Mesenteric fat pad (tissue), 1 donor: ENCODE data around the gene CENPT. TPM values are rescaled to one million over a fixed set of nuclear protein-coding genes. Genes with fewer than 3 reads are reported as not detected.

ENCODE experiments used
- DNase-seq: peaks from one replicate; pipeline ENCODE4 v3.0.0-alpha.2; 2020; ENCODE audit warnings: low spot score
- total RNA-seq: library from RNA; stranded (reverse); fragmentation: NEBNext Ultra II Directional; extraction: Animal tissue kit (Norgen Biotek cat#: 25700); gene quantifications from one replicate; pipeline ENCODE4 v1.2.1, GENCODE V29; 2021
- donor health status: DM: yes; HTN: yes; CAD: no.

The CENPT gene
- total RNA-seq, 1 donor from 2014 or later, result 35.5 TPM

DNA sequence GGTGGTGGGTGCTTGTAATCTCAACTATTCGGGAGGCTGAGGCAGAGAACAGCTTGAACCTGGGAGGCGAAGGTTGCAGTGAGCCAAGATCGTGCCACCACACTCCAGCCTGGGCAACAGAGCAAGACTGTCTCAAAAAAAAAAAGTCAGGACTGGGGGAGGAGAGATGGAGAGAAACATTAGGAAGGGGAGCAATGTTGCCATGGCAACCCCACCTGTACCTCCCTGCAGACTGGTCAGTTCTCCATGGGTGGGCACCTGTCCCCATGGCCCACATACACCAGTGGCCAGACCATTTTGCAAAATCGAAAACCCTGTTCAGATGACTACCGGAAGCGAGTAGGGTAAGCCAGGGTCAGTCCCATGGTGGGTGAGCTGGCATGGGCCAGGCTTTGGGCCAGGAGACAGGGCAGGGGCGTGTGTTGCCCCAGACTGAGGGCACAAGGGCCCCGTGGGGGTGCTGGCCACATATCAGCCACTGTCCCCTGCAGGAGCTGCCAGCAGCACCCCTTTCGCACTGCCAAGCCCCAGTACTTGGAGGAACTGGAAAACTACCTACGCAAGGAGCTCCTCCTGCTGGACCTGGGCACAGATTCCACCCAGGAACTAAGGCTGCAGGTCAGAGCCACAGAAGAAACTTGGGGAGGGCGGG lies 26.8 kb downstream of the CENPT start:
- no peak for DNase-seq

DNA sequence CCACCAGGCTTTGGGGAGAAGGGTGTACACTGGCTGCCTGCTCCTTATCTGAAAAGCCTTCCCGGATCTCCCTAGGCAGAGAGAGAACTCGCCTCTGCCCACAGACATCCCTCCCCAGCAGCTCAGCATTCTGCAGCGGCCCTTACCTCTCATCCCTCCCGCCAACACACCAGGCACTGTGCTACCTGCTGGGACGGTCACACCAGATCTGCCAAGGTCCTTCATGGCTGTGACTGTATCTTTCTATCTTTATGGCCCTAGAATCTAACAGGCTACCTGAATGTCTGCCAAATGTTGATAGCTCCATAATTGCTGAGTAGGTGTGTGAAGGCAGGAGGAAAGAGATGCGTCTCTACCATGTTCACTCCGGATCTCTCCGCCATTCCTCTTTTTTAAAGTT lies 32.9 kb downstream of the CENPT start:
- DNase-seq, result no peak

DNA sequence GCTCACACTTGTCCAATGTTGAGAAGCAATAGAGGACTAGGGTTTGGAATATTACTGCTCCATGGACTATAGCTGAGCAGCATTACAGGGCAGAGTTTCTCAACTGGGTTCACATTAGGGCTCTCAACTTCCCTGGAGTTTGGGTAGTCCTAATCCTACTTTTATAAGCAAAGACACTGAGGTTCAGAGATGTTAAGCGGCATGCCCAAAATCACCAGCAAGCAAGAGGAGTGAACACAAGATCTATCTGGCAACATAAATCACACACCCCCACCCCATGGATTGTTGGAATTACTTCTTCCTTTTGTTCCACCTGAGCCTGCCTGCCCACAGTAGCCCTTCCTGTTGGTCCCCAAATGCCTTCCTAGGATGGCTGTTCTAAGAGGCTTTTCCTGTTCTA lies 35.6 kb downstream of the CENPT start:
- no peak for DNase-seq

DNA sequence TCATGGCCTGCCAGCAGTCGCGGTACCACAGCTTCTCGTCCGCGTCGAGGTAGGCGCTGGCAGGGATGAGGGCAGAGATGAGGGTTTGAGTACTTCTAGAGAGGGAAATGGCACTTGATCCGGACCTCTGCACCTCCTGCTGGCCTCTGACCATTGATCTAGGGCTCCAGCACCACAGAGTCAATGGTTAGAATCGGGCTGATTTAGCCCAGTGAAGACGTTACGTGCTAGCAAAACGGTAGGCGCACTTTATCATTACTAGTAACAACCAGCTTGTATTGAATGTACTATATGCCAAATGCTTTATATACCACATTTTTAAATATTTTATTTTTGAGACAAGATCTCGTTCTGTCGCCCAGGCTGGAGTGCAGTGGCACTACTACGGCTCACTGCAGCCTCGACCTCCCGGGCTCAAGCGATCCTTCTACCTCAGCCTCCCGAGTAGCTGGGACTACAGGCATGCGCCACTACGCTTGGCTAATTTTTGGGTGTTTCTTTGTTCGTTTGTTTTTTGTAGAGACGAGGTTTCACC lies 40.3 kb downstream of the CENPT start:
- no peak for DNase-seq

DNA sequence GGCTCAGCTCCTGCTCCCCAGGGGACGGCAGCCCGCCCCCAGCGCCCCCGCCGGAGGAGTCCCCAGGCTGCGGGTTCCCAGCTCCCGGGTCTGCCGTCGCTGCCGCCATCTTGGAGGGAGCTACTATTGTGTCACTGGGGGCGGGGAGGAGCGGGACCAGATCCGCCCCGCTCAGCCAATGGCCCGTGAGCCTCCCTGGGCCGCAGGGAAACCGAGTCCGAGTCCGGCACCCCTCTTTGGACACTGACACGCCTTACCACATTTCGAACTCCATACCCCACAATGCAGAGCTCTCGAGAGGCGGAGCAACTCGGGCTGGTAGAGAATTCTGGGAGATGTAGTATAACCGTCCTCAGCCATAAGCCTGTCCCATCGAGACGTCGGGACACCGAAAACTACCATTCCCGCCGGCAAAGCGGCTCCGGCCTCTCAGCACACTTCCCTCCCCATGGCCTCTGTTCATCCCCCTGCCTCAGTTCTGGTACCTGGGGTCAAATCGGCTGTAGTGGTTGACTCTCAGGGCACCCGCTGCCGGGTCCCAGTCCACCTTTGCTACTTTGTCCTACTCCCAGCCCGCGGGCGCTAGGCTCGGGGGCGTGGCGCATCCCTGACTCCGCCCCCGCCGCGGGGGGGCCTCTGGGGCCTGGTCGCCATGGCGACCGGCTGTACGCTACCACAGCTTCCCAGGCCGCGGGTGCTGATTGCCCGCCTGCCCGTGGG lies 40.9 kb downstream of the CENPT start, which contains the start of the genes RANBP10 and TSNAXIP1:
Gene RANBP10, minus strand, starts transcription at position 133 of the 720 bp plus-strand sequence. Its CDS starts 24 bp downstream, at position 109.
Gene TSNAXIP1, plus strand, starts transcription at position 462 of the 720 bp plus-strand sequence. CDS start 261 bp downstream, outside the sequence.
- DNase-seq, result peak; percentile 98

DNA sequence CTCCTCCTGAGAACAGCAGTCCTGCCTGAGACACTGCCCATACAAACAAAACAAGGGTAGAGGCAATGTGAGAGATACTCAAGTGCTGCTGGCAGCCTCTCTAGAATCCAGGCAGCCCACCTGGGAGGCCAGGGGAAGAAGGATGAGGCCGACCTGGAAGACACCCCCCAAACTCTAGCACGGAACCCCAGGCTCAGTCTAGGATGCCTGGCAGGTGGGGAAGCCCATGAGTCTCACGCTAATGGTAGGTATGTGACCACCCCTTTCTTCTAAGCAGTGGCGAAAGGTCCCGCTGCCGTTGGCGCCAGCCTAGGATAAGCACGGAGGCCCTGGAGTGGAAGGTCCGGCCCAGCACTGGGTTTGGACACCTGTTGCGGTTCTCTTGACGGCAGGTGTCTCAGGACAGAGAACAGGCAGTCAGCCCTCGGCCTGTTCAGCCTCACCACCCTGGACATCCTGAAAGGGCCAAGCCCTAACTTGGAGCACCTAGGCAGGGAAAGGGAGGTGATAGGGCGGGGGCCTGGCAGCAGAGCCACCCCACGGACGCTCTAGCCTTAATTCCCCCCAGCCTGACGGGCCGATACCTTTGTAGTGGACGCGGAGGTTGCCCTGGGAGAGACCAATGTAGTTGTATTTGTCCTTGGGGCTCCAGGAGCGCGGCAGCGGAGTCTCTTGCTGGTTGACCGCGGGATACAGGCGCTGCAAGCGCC lies 41.6 kb downstream of the CENPT start:
- no peak for DNase-seq

DNA sequence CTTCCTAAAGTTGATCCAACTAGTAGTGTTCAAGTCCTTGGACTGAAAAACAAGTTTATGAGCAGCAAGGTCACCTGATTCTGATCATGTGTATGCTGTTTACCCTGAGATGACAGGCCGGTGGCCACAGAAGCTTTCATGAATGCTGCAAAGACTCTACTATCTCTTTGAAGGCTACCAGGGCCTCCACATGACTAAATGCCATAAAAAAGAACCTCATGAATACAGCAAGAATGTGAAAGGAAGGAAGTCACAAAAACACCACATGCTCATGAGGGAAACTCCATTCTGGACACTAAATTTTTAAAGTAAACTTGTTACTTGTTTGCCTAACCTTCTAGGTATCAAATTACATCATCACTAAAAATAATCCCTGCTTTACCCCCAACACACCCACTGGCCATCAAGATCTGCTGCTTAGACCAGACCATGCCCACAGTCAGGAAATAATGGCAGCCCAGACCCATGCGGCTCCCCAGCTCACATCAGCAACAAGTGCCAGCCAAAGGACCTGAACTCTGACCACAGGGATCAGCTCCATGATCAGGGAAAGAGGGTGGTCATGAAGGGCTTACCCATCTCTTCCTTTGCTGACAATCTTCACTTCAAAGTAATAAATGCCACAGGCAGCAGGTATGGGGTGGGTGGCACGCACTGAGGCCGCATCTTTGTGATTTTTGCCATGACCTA lies 42.5 kb downstream of the CENPT start:
- DNase-seq, result no peak

DNA sequence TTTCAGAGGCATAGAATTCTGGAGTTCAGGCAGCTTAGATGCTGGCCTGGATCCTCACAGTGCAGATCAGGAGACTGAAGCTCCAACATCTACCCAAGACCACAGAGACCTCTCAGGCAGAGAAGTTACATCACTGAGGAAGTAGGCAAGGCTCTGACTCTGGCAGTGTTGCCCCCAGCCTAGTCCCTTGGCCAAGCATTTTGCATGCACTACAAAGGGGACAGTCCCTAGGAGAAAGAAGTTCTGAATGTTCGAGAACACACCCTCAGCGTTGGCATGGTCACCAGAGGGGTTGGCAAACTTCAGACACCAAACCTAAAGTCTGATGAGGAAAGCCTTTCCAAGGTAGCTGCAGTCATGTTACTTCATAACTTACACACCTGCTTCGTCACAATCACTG lies 43.6 kb downstream of the CENPT start:
- no peak for DNase-seq

DNA sequence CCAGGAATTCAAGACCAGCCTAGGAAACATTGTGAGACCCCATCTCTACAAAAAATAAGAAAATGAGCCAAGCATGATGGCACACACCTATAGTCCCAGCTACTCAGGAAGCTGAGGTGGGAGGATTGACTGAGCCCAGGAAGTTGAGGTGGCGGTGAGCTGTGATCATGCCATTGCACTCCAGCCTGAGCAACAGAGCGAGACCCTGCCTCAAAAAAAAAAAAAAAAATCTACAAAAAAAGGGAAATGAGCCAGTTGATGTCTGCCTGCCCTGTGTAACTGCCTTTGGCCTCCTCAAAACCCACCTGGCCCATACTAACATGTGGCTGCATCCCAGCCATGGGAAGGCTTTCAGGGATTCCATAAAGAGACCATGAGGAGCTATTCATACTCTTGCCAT lies 45.6 kb downstream of the CENPT start:
- no peak for DNase-seq

DNA sequence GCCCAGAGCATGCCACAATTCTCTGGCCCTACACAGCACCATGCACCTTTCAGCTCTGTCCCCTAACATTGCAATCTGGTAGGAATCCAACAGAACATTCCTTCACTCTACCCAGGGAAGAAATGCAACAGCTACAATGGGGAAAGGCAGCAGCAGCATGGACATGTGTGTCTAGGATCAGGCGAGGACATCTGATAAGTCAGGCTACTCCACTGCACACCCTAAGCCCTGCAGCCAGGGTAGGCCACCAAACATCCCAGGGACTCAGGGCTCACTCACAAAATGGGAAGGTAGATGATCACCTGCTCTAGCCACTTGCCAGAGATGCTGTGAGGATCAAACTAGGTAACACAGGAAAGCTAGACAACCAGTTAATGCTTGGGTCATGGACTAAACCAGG lies 46.3 kb downstream of the CENPT start:
- DNase-seq, result no peak

DNA sequence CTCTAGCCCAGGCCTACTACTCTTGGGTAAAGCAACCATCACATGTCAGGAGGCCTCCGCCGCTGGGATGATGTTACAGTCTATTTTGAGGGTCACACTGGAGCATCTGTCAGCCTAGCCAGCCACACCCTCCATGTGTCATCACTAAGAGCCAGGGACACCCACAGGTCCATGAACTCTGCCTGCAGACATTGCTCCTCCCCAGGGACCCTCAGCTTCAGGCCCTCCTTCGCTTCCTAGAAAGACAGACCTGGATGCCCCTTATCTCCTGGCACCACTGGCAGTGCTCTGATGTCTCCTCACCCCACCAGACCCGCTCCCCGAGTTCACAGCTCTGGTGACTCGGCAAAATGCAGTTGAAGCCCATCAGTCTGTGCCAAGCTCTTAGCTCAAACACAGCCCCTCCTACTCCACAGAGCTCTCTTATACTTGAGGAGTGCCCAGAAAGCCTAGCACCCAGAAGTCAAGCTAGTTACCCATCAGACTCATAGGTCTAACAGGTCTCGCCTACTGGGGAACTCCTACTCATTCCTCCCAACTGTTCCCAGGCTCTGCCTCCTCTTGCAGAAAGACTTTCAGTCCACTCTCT lies 47.1 kb downstream of the CENPT start:
- no peak for DNase-seq

DNA sequence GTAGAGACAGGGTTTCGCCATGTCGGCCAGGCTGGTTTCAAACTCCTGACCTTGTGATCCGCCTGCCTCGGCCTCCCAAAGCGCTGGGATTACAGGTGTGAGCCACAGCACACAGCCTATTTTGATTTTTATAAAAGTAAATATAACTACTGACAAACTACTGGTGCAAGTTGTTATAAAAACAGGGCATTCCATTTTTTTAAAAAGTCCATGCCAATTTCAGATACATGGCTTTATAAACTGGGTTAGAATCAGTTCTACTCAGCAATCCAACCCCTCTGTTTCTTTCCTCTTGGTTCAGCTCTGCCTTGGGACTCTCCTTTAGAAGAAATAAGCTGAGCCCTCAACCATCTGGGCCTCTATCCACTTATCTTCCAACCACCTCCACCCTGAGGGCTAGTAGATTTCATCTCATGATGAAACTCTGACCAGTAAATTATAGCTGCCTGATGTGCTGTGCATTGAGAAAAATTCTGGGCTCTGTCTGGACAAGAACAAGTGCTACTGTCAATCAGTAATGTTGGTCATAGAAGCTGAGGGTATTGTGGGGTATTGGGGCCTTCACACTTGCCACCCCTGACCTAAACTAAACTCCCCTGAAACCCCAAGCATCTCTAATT lies 51.3 kb downstream of the CENPT start:
- no peak for DNase-seq

DNA sequence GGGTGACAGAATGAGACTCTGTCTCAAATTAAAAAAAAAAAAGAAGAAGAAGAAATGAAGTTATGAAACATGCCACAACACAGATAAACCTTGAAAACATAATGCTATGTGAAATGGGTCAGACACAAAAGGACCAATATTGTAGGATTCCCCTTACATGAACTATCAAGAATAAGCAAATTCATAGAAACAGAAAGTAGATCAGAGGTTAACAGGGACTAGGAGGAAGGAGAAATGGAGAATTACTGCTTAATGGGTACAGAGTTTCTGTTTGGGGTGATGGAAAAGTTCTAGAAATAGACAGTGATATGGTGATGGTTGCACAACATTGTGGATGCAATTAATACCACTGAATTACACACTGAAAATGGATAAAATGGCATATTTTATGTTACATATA lies 57.4 kb downstream of the CENPT start:
- no peak for DNase-seq

DNA sequence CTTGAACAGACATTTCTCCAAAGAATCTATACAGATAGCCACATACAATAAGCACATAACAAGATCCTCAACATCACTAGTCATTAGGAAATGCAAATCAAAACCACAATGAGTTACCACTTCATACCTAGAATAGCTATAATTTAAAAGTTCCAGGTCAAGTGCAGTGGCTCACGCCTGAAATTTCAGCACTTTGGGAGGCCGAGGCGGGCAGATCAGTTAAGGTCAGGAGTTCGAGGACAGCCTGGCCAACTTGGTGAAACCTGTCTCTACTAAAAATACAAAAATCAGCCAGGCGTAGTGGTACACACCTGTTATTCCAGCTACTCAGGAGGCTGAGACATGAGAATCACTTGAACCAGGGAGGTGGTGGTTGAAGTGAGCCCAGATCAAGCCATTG lies 61.0 kb downstream of the CENPT start:
- DNase-seq, result no peak

DNA sequence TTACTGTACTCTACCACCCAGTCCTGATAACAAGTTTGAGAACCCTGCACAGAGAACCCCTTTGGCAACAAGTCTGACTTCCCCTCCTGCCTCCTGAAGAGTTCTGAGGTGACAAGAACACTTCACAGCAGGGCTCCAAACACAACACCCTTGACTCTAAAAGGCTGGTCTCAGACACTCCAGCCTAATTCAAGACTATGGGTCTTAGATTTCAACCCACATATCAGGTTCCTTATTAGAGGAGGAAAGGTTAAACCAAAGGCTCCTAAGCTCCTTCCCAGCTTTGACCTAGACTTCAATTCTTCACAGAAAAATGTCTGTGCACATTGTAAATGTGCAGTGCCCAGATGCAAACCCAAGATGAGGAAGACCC lies 64.2 kb downstream of the CENPT start:
- DNase-seq, result no peak

DNA sequence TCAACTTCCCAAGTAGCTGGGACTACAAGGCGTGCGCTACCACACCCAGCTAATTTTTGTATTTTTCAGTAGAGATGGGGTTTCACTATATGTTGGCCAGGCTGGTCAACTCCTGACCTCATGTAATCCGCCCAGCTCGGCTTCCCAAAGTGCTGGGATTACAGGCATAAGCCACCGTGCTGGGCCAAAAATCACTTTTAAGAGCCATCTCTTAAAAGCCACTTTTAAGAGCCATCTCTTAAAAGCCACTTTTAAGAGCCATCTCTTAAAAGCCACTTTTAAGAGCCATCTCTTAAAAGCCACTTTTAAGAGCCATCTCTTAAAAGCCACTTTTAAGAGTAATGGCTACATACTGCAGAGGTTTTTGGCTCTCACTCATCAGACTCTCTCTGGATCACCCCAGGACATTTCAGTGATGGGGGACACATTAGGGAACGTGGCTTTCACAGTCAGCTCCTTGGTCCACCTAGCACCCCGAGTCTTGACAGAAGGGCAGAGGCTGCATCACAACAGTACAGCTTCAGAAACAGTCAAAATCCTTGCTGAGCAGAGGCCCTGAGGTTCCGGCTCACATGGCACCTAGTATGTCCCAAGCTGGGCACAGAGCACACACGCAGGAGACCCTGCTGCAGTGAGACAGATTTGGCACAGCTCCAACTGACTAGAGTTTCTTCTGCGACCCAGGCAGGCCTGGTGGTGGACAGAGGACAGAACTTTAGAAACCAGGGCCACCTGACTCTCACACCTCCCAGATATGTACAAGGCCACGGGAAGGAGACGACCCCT lies 64.7 kb downstream of the CENPT start:
- no peak for DNase-seq

DNA sequence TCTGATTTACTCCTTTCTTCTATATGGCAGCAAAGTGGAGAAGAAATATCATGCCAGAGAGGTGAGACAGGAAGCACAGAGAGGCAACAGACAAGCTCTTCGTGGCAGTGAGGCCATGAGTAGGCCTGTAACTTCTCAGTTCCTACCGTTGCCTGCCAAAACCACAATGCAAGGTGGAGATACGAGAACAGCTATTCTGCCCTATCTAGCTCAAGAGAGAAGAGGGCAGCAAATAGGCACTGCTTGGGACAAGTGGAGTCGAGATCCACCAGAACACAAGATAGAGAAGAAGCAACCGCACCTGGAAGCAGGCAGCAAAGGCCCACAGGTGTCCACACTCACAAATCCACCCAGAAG lies 66.0 kb downstream of the CENPT start:
- no peak for DNase-seq

DNA sequence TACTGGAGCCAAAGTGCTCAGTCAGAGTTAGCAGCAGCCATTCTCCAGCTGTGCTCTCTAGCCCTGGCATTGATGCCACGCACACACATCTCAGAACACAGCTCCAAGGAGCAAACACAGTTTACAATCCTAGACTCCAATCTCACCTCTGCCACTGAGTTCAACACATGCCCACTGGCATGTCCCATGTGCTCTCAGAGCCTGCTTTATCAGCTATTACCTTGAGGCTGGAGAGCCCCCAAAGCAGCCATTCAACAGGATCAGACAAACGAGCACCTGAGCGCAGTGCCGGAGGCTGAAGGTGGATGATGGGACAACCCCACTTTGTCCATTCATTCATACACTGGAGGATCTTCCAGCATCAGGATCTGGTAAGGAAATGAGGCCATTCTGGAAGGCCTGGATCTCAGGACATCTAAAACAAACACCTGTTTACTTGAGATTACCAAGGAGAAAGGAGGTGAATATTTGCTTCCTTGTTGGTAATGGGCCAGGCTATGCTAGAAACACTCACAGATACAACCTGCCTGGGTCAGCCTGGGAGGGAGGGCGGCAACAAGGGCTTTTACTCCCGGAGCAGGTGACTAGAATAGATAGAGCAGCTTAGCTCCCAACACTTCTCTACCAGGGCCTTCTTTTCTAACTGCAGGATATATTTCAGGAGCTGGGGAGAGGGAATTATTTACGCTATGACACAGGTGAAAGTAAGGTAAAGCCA lies 66.5 kb downstream of the CENPT start:
- no peak for DNase-seq
